Raji (cell line): ENCODE data around the gene RASGRF2.

ENCODE experiments used
- POLR2A ChIP-seq: IDR thresholded peaks from 2 replicates; pipeline ENCODE4 v1.6.1; 2011; ENCODE audit warnings: low read depth, low read length, control low read depth; ENCODE audit not compliant: insufficient read depth

Gene RASGRF2

GRCh38 chr5:80961376-80962281 lies 1.5 kb downstream of the RASGRF2 start:
- no peak for TF ChIP-seq POLR2A

GRCh38 chr5:80962630-80963520 lies 2.7 kb downstream of the RASGRF2 start:
- no peak for TF ChIP-seq POLR2A

GRCh38 chr5:80963521-80963895 lies 3.3 kb downstream of the RASGRF2 start:
- no peak for TF ChIP-seq POLR2A

GRCh38 chr5:80963966-80964481 lies 3.9 kb downstream of the RASGRF2 start:
- TF ChIP-seq POLR2A: no peak

GRCh38 chr5:80964491-80964890 lies 4.3 kb downstream of the RASGRF2 start:
- no peak for TF ChIP-seq POLR2A

GRCh38 chr5:80964919-80965318 lies 4.8 kb downstream of the RASGRF2 start:
- TF ChIP-seq POLR2A: no peak

- TF ChIP-seq POLR2A: no peak
Observed at GRCh38 chr5:80967500-80968181, 7.5 kb downstream of the RASGRF2 start.

- TF ChIP-seq POLR2A: no peak
Observed at GRCh38 chr5:80973027-80973426, 12.9 kb downstream of the RASGRF2 start.

- no peak for TF ChIP-seq POLR2A
Observed at GRCh38 chr5:80975065-80975464, 14.9 kb downstream of the RASGRF2 start.

- TF ChIP-seq POLR2A: no peak
Observed at GRCh38 chr5:80976985-80977384, 16.8 kb downstream of the RASGRF2 start.

- no peak for TF ChIP-seq POLR2A
Observed at GRCh38 chr5:80977764-80978163, 17.6 kb downstream of the RASGRF2 start.

- TF ChIP-seq POLR2A: no peak
Observed at GRCh38 chr5:80978772-80979317, 18.7 kb downstream of the RASGRF2 start.

GRCh38 chr5:80982093-80982492 lies 21.9 kb downstream of the RASGRF2 start:
- no peak for TF ChIP-seq POLR2A

- TF ChIP-seq POLR2A: no peak
Observed at GRCh38 chr5:80985600-80986228, 25.6 kb downstream of the RASGRF2 start.
